GOT3 (cell line): ENCODE results near the gene EML4.

Experiments used
- DNase-seq: peaks from one replicate; lab custom pipeline; 2025; ENCODE audit warnings: mixed read lengths; lab: John Stamatoyannopoulos, UW

The EML4 gene

GRCh38 chr2:42196403-42197267, 27.5 kb downstream of the EML4 start:
- DNase-seq: no peak

DNA sequence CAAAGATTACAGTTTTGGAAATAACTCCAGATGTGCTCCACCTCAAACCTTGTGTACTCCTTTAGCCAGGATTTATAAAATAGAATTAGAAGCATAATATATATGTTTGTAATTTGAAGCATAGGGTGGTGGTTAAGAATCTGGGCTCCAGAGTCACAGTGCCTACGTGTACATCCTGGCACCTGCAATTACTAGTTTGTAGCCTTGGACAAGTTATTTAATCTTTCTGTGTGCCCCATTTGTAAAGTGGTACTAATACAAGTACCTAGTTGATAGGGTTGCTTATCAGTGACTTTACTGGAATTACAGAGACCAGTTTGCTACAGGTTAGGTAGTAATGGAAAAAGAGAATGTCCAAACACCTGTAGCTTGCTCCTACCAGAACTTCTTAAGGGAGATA, 28.6 kb downstream of the EML4 start:
- DNase-seq: no peak

DNA sequence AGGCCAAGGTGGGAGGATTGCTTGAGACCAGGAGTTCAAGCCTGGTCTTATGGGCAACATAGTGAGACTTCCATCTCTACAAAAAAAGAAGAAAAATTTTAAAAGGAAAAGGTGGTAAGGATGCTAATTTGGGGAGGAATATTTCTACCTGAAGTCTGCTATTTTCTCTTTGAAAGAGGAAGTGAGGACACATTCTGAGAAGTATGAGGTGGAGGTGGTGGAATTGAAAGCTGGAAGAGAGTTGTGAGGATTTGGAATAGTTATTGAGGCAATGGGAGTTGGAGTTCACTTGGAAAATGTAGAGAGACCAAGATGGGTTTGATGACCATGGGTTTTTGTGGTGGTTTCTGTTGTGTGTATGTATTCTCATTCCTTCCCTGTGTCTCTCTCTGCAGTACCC, 29.3 kb downstream of the EML4 start:
- no peak for DNase-seq

DNA sequence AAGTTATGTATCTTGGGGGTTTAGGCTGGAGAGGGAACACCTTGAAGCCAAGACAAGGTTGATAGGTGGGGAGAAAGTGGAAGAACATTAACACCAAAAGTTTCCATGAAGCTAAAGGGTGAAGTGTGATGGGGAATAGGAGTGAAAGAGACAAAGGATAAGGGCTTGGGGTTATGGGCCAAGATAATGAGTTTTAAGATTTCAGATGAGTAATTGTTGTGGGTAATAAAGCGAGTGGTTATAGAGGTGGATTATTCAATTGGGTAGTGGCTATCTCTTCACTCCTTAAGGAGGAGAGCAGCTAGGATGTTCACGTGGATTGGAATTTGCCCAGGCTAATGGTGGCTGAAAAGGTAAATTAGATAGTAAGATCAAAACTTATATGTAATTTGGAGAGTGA, 29.8 kb downstream of the EML4 start:
- DNase-seq: no peak

DNA sequence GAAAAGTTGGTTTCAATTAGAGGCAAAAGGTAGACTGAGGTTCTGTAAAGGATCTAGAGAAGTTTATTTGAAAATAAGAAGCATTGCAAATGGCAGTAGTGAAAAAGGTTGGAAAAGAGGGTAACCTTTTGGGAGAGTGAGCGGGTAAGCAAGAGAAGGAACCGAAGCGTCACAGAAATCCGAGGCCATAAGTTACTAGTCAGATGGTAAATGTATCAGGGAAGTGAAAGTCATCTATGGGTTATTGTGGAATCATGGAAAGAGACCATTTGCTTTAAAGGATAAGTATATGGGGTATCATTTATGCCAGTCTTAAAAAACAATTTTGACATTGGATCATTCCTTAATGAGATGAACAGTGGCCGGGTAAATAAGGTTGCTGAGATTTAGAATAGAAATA, 30.5 kb downstream of the EML4 start:
- DNase-seq: no peak

- DNase-seq: no peak
Measured at GRCh38 chr2:42200926-42201855, 32.0 kb downstream of the EML4 start.

DNA sequence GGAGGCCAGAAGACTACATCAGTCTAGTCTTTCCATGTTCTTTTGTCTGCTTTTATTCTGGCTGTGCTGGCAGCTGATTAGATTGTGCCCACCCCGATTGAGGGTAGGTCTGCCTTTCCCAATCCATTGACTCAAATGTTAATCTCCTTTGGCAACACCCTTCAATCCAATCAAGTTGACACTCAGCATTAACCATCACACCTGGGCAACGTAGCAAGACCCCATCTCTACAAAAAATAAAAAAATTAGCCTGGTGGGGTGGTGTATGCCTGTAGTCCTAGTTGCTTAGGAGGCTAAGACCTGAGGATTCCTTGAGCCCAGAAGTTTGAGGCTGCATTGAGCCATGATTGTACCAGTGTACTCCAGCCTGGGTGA, 33.5 kb downstream of the EML4 start:
- DNase-seq: no peak

DNA sequence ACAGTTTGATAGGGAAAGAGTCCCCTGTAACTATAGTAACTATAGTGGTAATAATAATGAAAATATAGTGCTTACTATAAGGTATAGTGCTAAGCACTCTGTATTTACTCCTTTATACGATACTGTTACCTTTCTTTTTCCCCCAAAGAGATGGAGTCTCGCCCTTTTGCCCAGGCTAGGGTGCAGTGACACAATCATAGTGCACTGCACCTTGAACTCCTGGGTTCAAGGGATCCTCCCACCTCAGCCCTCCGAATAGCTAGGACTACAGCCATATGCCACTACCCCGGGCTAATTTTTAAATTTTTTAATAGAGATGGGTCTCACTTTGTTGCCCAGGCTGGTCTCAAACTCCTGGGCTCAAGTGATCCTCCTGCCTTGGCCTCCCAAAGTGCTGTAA, 34.6 kb downstream of the EML4 start:
- DNase-seq: no peak

DNA sequence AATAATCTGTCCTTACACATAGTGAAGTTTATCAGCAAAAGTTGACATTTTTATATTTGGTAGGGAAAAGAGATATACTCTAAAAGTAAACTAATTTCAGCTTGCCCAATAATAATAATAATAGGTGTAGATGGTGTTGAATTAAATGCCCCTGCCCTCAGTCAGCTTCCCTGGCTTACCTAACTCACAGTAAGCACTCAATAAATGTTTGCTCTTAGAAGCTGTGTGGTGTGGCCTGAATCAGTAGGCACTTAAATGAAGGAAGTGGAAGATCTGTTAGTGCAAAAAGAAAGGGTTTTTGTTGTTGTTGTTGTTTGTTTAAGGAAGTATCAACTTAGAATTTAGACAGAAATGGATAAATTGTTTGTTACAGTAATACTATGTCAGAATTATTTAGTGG, 36.2 kb downstream of the EML4 start:
- no peak for DNase-seq

DNA sequence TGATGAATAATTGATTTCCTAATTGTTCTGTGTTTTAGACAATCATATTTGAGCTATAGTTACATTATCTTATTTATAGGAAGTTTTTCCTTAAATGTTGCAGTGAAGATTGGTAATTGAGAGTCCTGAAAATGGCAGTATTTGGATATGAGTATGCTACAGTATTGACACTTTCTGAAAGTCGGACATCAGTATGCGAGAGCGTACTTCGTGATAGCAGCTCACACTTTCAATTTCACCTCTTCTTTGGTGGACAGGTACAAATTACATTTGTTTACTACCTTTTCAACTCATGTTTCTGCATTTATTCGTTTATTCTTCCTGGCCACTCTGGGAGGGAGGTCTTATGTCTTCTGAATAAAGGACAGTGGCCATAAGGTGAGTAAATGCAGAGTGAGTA, 38.7 kb downstream of the EML4 start:
- no peak for DNase-seq

GRCh38 chr2:42210203-42210602, 41.0 kb downstream of the EML4 start:
- no peak for DNase-seq

DNA sequence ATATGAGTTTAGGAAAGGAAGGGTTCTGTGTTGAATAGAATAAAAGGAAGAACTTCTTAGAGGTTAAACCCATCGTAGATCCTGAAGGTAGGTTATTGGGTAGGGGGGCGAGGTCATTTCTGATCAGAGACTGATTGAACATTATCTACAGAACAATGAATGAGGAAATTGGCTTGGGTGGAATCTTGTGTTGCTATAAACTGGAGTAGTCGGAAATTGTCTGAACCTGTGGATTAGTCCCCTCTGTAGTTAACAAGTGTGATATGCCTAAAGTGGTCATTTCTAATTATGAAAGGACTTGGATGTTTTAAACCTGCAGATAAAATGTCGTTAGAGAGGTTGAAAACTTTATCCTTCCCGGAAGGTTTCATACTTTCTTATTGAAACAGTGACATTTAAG, 42.1 kb downstream of the EML4 start:
- DNase-seq: no peak

- DNase-seq: no peak
Measured at GRCh38 chr2:42214669-42215068, 45.5 kb downstream of the EML4 start.

DNA sequence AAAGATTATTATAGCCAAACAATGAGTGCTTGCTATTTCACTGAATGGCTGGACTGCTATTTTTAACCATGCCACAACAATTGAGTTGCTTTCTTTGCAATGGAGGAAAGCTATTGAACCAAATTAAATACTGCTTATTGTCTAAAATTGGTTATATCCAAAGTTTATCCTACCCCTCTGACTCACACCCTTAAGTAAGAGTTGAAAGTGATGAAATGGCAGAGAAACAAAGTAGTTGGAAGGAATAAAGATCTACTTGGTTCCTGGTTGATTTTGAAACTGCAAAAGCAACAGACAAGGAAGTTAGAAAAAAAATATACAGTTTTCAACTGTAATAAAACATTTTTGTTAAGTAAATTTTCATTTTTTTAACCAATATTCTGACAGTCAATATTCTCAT, 47.5 kb downstream of the EML4 start:
- DNase-seq: no peak

GRCh38 chr2:42217307-42217706, 48.2 kb downstream of the EML4 start:
- DNase-seq: no peak

GRCh38 chr2:42217914-42218313, 48.8 kb downstream of the EML4 start:
- no peak for DNase-seq

DNA sequence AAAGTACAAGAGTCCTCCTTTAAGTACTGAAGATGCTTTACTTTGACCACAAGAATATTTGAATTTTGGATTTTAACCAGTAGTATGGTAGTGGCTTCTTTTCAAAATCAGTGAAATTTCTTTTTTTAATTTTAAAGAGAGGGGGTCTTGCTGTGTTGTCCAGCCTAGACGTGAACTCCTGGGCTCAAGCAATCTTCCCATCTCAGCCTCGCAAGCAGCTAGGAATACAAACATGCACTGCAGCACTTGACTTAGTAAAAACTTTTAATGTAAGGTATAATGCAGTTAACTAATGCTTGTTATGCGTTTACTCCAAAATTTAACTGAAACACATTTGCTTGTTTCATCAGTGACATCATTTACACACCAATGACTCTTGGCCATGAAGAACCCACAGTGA, 49.6 kb downstream of the EML4 start:
- no peak for DNase-seq

- no peak for DNase-seq
Measured at GRCh38 chr2:42219160-42219559, 50.0 kb downstream of the EML4 start.

DNA sequence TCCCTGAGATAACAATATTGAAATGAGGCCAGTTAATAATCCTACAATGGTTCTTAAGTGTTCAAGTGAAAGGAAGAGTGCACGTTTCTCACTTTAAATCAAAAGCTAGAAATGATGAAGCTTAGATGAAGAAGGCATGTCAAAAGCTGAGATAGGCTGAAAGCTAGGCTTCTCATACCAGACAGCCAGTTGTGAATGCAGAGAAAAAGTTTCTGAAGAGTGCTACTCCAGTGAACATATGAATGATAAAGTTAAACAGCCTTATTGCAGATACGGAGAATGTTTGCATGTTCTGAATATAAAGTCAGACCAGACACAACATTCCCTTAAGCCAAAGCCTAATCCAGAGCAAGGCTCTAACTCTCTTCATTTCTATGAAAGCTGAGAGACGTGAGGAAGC, 51.4 kb downstream of the EML4 start:
- no peak for DNase-seq

- DNase-seq: no peak
Measured at GRCh38 chr2:42223067-42223854, 54.1 kb downstream of the EML4 start.

DNA sequence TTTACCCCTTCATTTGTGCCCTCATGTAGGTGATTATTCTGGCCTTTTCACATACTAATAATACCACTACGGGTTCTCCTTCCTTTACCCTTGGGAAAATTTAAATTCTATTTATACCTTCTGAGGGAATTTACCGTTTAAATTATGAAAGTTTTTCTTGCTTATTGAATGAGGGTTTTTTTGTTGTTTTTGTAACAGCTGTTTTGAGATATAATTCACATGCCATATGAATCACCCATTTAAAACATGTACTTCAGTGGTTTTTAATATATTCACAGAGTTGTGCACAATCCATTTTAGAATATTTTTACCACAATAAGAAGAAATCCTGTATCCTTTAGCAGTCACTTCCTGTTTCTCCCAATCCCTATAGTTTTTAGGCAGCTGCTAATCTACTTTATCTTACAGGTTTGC, 54.7 kb downstream of the EML4 start:
- DNase-seq: no peak

- DNase-seq: no peak
Measured at GRCh38 chr2:42224422-42225067, 55.4 kb downstream of the EML4 start.
